KMS-11 (cell line): ENCODE results near the gene C1orf53.

Source experiments
- H2AFZ ChIP-seq: fragments of 200-600 bp; sonication (generic); 2 replicates; pipeline ENCODE4 v1.6.1; 2016; ENCODE audit warnings: antibody characterized with exemption, mixed run types, low read depth
- H3K27ac ChIP-seq: fragments of 200-600 bp; sonication (generic); 2 replicates; pipeline ENCODE4 v1.6.1; 2016; ENCODE audit warnings: mild to moderate bottlenecking, mixed run types
- H3K27me3 ChIP-seq: fragments of 200-600 bp; sonication (generic); 2 replicates; pipeline ENCODE4 v1.6.1; 2017; ENCODE audit warnings: mild to moderate bottlenecking, low read depth, mixed run types, moderate library complexity; ENCODE audit not compliant: insufficient read depth
- H3K36me3 ChIP-seq: fragments of 200-600 bp; sonication (generic); 2 replicates; pipeline ENCODE4 v1.6.1; 2017; ENCODE audit warnings: mild to moderate bottlenecking, mixed run types; ENCODE audit not compliant: insufficient read depth
- H3K4me1 ChIP-seq: fragments of 200-600 bp; sonication (generic); 2 replicates; pipeline ENCODE4 v1.6.1; 2016; ENCODE audit warnings: mild to moderate bottlenecking, low read depth, mixed run types; ENCODE audit not compliant: poor library complexity, severe bottlenecking
- H3K4me2 ChIP-seq: fragments of 200-600 bp; sonication (generic); 2 replicates; pipeline ENCODE4 v1.7.0; 2016; ENCODE audit warnings: mild to moderate bottlenecking, mixed run types
- H3K4me3 ChIP-seq: fragments of 200-600 bp; sonication (generic); IDR thresholded peaks from 2 replicates; pipeline ENCODE4 v1.6.1; 2017; ENCODE audit warnings: low read depth, low read length, mixed read lengths; ENCODE audit not compliant: insufficient read depth
- H3K79me2 ChIP-seq: fragments of 200-600 bp; sonication (generic); 2 replicates; pipeline ENCODE4 v1.6.1; 2016; ENCODE audit warnings: low read depth, mixed run types; ENCODE audit not compliant: insufficient read depth
- H3K9ac ChIP-seq: fragments of 200-600 bp; sonication (generic); 2 replicates; pipeline ENCODE4 v1.6.1; 2016; ENCODE audit warnings: mild to moderate bottlenecking, mixed run types
- H4K20me1 ChIP-seq: fragments of 200-600 bp; sonication (generic); 2 replicates; pipeline ENCODE4 v1.6.1; 2016; ENCODE audit warnings: mild to moderate bottlenecking, mixed run types; ENCODE audit not compliant: insufficient read depth
- CTCF ChIP-seq: fragments of 200-600 bp; sonication (generic); conservative IDR thresholded peaks from 2 replicates; pipeline ENCODE4 v1.6.1; 2017; ENCODE audit warnings: low read depth, mild to moderate bottlenecking, antibody characterized with exemption, low read length, moderate library complexity, mixed read lengths

C1orf53 gene

GRCh38 chr1:197928849-197929336, 26.5 kb downstream of the C1orf53 start:
- no peak overlapping the region for H3K27ac ChIP-seq
- no peak overlapping the region for H3K4me3 ChIP-seq
- peak overlapping the region; percentile 57 for H2AFZ ChIP-seq
- TF ChIP-seq CTCF: no peak
- H3K36me3 ChIP-seq: no peaks in the 10 kb centered on the region
- H4K20me1 ChIP-seq: no peaks in the 10 kb centered on the region
- peak overlapping the region; percentile 54 for H3K4me2 ChIP-seq
- H3K27me3 ChIP-seq: no peaks in the 10 kb centered on the region
- peaks cover 3% of the 10 kb centered on the region for H3K4me1 ChIP-seq
- H3K9ac ChIP-seq: peak overlapping the region; percentile 5; the same call in 1 of the 2 replicates
- H3K79me2 ChIP-seq: no peaks in the 10 kb centered on the region

- peaks cover 3% of the 10 kb centered on the region for H3K4me1 ChIP-seq
- H3K36me3 ChIP-seq: no peaks in the 10 kb centered on the region
- no peak overlapping the region for H3K4me3 ChIP-seq
- H4K20me1 ChIP-seq: no peaks in the 10 kb centered on the region
- no peaks in the 10 kb centered on the region for H3K27me3 ChIP-seq
- H3K27ac ChIP-seq: no peak overlapping the region
- no peaks in the 10 kb centered on the region for H3K79me2 ChIP-seq
- TF ChIP-seq CTCF: no peak
- no peak overlapping the region for H3K4me2 ChIP-seq
- H3K9ac ChIP-seq: no peak overlapping the region
- no peak overlapping the region for H2AFZ ChIP-seq
Observed at GRCh38 chr1:197933016-197933415, 30.6 kb downstream of the C1orf53 start.

- H2AFZ ChIP-seq: no peak overlapping the region
- no peak overlapping the region for H3K27ac ChIP-seq
- TF ChIP-seq CTCF: no peak
- no peak overlapping the region for H3K9ac ChIP-seq
- no peak overlapping the region for H3K4me3 ChIP-seq
- H4K20me1 ChIP-seq: no peaks in the 10 kb centered on the region
- H3K79me2 ChIP-seq: no peaks in the 10 kb centered on the region
- H3K4me2 ChIP-seq: no peak overlapping the region
- H3K36me3 ChIP-seq: no peaks in the 10 kb centered on the region
- H3K4me1 ChIP-seq: peaks cover 1% of the 10 kb centered on the region
- H3K27me3 ChIP-seq: no peaks in the 10 kb centered on the region
Observed at GRCh38 chr1:197933647-197934046, 31.2 kb downstream of the C1orf53 start.

DNA sequence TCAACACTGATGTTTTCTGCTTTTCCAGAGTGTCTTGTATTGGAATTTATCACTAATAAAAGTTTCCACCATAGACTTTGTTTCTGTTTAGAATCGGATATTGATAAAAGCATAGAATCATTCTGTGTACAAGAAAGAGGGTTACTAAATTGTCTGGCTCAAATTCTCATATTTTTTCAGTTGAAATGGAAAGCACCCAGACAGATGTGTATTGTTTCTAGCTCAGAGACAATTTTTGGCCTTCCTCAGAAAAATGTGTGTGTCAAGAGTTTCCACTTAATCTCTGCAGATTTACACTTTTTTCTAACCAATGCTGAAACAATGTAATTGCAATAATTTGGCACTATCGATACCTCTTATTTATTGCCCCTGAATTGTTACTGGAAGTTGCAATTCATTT, 35.0 kb downstream of the C1orf53 start:
- Histone ChIP-seq H3K27ac (no peak overlapping the region), H3K79me2 (no peaks in the 10 kb centered on the region), H3K4me3 (no peak overlapping the region), H3K9ac (no peak overlapping the region), H3K4me2 (no peak overlapping the region), H3K4me1 (peaks cover 7% of the 10 kb centered on the region), H3K36me3 (no peaks in the 10 kb centered on the region), H4K20me1 (no peaks in the 10 kb centered on the region), H2AFZ (no peak overlapping the region), H3K27me3 (no peaks in the 10 kb centered on the region)
- TF ChIP-seq CTCF: no peak
